ENCODE measurements around the gene DDX56. TPM values are rescaled to one million over a fixed set of nuclear protein-coding genes. Genes with fewer than 3 reads are reported as not detected.

The DDX56 gene
- total and polyA plus RNA-seq, 2 donors from 2014 or later = 62.0 to 83.6 TPM

- DNase-seq (peak in 1 of 5 donors; percentile 49), FAIRE-seq (no peak)
- peaks cover 4 to 14% (median 10%) of the 10 kb centered on the region in 3 donors for H3K36me3 ChIP-seq (ENCODE audit: control insufficient read depth in 2 of 3, insufficient read depth in 3 of 3, low read length in 3 of 3)
- TF ChIP-seq CTCF (IDR thresholded peaks at IDR 0.05; ENCODE audit: borderline replicate concordance, extremely low read depth, insufficient read depth) = no peak
- H3K27ac ChIP-seq (ENCODE audit: low read depth in 2 of 2, low read length in 2 of 2) = peak overlapping the region; percentile 95 to 100
- peak overlapping the region in 1 of 3 donors; percentile 99 for H3K9ac ChIP-seq (ENCODE audit: low read length in 3 of 3)
- H3K4me3 ChIP-seq (ENCODE audit: low read length in 3 of 3) = peak overlapping the region; percentile 81 to 93 (median 92)
- intact Hi-C loops (cut with DNase I) = loop anchor here (10.0 kb wide), 2 partner anchors 261 to 551 kb away; partner anchors contain the start of gene H2AZ2
- H3K4me1 ChIP-seq (ENCODE audit: control insufficient read depth in 2 of 3, insufficient read depth in 2 of 3, low read depth in 1 of 3, low read length in 3 of 3) = peaks cover 4 to 14% (median 9%) of the 10 kb centered on the region in 3 donors
- no peaks in the 10 kb centered on the region for H3K27me3 ChIP-seq (ENCODE audit: control insufficient read depth, insufficient read depth, low read length)
- no peaks in the 10 kb centered on the region for H3K9me3 ChIP-seq (ENCODE audit: control insufficient read depth in 2 of 3, insufficient read depth in 1 of 3, low read length in 3 of 3)
These were observed 9.6 kb upstream of the DDX56 start for GRCh38 chr7:44583146-44583865.

GRCh38 chr7:44581879-44582603, 8.3 kb upstream of the DDX56 start, which contains the start of gene TMED4:
TMED4 (minus strand) TSS chr7:44582231; CDS start chr7:44582206, 25 bp downstream.
- no peaks in the 10 kb centered on the region for H3K27me3 ChIP-seq (ENCODE audit: control insufficient read depth, insufficient read depth, low read length)
- no peaks in the 10 kb centered on the region for H3K9me3 ChIP-seq (ENCODE audit: control insufficient read depth in 2 of 3, insufficient read depth in 1 of 3, low read length in 3 of 3)
- intact Hi-C loops (cut with DNase I) = loop anchor here (10.0 kb wide), 2 partner anchors 263 to 553 kb away; partner anchors contain the start of gene H2AZ2
- FAIRE-seq (no peak), DNase-seq (peak; percentile 99 to 100 (median 100))
- peaks cover 4 to 14% (median 9%) of the 10 kb centered on the region in 3 donors for H3K4me1 ChIP-seq (ENCODE audit: control insufficient read depth in 2 of 3, insufficient read depth in 2 of 3, low read depth in 1 of 3, low read length in 3 of 3)
- peak within 1 kb of the TSS; percentile 95 to 100 for H3K27ac ChIP-seq (ENCODE audit: low read depth in 2 of 2, low read length in 2 of 2)
- H3K9ac ChIP-seq (ENCODE audit: low read length in 3 of 3) = peak within 1 kb of the TSS; percentile 92 to 99 (median 94)
- TF ChIP-seq CTCF (IDR thresholded peaks at IDR 0.05; ENCODE audit: borderline replicate concordance, extremely low read depth, insufficient read depth) = no peak
- H3K4me3 ChIP-seq (ENCODE audit: low read length in 3 of 3) = peak within 1 kb of the TSS; percentile 92 to 93 (median 93)
- peaks cover 6 to 19% (median 13%) of the 10 kb centered on the region in 3 donors for H3K36me3 ChIP-seq (ENCODE audit: control insufficient read depth in 2 of 3, insufficient read depth in 3 of 3, low read length in 3 of 3)

- Histone ChIP-seq H3K4me3 (ENCODE audit: low read length in 3 of 3) (peak overlapping the region; percentile 92 to 93 (median 93)), H3K36me3 (ENCODE audit: control insufficient read depth in 2 of 3, insufficient read depth in 3 of 3, low read length in 3 of 3) (peaks cover 6 to 21% (median 13%) of the 10 kb centered on the region in 3 donors), H3K9me3 (ENCODE audit: control insufficient read depth in 2 of 3, insufficient read depth in 1 of 3, low read length in 3 of 3) (no peaks in the 10 kb centered on the region), H3K27me3 (ENCODE audit: control insufficient read depth, insufficient read depth, low read length) (no peaks in the 10 kb centered on the region), H3K9ac (ENCODE audit: low read length in 3 of 3) (peak overlapping the region; percentile 74 to 95 (median 92)), H3K27ac (ENCODE audit: low read depth in 2 of 2, low read length in 2 of 2) (peak overlapping the region; percentile 93 to 100), H3K4me1 (ENCODE audit: control insufficient read depth in 2 of 3, insufficient read depth in 2 of 3, low read depth in 1 of 3, low read length in 3 of 3) (peaks cover 4 to 14% (median 9%) of the 10 kb centered on the region in 3 donors)
- no peak for TF ChIP-seq CTCF (IDR thresholded peaks at IDR 0.05; ENCODE audit: borderline replicate concordance, extremely low read depth, insufficient read depth)
- no peak for FAIRE-seq
- intact Hi-C loops (cut with DNase I) = loop anchor here (10.0 kb wide), 2 partner anchors 264 to 554 kb away; partner anchors contain the start of gene H2AZ2
- peak; percentile 29 to 86 (median 48) for DNase-seq
These were observed 7.5 kb upstream of the DDX56 start for GRCh38 chr7:44580945-44581878.

All from kidney (tissue), 14 donors.